GM19324 (cell line): ENCODE results near the gene EFNA4.
A peak's percentile ranks its signal among the peaks of the same experiment; 100 is the strongest.

Experiments used
- ATAC-seq: cut with Tn5 transposase; IDR thresholded peaks from one replicate; pipeline ENCODE4 v1.9.1; 2021; ENCODE audit warnings: mild to moderate bottlenecking, moderate library complexity; ENCODE audit not compliant: unreplicated experiment, low FRiP score

The EFNA4 gene

GRCh38 chr1:155071701-155072100 lies 8.2 kb downstream of the EFNA4 start:
- no peak for ATAC-seq

GRCh38 chr1:155072531-155073289 lies 9.2 kb downstream of the EFNA4 start:
- ATAC-seq, result no peak

DNA sequence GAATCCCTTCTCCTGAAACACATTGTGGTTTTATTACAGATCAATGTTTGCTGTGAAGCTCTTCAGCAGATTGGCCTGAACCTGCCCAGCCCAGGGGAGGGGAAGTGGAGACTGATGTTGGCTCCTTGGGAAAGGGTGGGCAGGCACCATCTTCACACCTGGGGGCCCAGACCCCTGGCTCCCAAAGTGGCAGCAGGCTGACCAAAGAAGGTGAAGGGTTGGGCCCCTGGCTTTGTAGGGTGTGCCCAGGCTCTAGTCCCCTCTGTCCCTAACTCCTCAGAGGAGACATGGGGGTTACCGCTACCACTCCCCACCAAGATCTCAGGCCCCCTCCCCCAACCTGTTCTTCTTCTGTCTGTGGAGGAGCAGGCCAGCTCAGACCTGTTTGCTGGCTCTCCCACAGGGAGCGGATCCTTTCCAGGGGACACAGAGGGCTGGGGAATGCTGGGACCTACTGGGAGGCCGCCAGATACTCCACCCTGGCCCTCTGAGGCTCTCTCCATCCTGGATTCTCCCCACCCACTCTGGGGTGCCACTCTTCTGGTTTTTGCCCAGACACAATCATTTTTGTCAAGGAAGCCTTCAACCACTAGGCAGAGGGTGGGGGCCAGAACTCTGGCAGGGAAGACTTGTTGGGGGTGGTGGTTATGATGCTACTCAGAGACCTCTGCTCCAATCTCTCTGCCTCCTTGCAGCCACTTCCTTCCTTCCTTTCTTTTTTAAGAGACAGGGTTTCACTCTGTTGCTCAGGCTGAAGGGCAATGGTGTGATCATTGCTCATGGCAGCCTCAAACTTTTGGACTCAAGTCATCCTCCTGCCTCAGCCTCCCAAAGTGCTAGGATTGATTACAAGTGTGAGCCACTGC lies 10.1 kb downstream of the EFNA4 start:
- no peak for ATAC-seq

GRCh38 chr1:155075535-155075934 lies 12.0 kb downstream of the EFNA4 start:
- no peak for ATAC-seq

- ATAC-seq, result no peak
These were observed 12.8 kb downstream of the EFNA4 start for GRCh38 chr1:155076371-155076770.

- ATAC-seq, result no peak
These were observed 13.8 kb downstream of the EFNA4 start for GRCh38 chr1:155077346-155077745.

- no peak for ATAC-seq
These were observed 14.4 kb downstream of the EFNA4 start for GRCh38 chr1:155077758-155078445.

DNA sequence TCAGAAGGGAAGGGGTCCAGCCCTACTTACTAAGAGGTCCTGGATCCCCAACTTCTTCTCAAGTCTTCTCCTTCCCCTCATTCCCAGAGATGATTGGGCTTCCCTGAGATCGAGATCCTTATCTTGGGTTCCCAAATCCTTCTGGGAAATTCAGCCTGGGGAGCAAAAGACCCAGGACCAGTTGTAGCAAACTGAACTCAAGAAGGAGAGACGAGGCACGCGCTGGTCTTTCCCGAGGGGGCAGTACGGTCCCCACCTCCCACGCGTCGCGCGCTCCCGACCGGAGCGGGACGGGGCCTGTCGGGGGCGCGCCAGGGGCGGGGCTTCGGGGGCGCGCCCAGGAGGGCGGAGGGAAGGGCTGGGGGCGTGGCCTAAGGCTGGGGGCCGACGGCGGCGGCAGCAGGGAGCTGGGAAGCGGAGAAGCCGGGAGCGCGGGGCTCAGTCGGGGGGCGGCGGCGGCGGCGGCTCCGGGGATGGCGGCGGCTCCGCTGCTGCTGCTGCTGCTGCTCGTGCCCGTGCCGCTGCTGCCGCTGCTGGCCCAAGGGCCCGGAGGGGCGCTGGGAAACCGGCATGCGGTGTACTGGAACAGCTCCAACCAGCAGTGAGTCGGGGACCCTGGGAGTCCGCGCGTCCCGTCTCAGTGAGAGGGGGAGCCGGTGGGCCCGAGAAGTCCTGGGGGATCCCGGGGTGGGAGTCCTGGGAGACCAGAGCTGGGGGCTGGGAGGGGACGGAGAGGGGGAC lies 15.1 kb downstream of the EFNA4 start, which contains the start of gene EFNA3:
Gene EFNA3 (plus strand): TSS at position 369 of the 741 bp plus-strand sequence. CDS start 105 bp downstream, at position 474.
- ATAC-seq, result no peak

- no peak for ATAC-seq
These were observed 15.6 kb downstream of the EFNA4 start for GRCh38 chr1:155079210-155079486.

- ATAC-seq, result no peak
These were observed 16.2 kb downstream of the EFNA4 start for GRCh38 chr1:155079487-155080311.

GRCh38 chr1:155080312-155081228 lies 17.0 kb downstream of the EFNA4 start:
- no peak for ATAC-seq

- ATAC-seq, result no peak
These were observed 18.1 kb downstream of the EFNA4 start for GRCh38 chr1:155081472-155082300.

DNA sequence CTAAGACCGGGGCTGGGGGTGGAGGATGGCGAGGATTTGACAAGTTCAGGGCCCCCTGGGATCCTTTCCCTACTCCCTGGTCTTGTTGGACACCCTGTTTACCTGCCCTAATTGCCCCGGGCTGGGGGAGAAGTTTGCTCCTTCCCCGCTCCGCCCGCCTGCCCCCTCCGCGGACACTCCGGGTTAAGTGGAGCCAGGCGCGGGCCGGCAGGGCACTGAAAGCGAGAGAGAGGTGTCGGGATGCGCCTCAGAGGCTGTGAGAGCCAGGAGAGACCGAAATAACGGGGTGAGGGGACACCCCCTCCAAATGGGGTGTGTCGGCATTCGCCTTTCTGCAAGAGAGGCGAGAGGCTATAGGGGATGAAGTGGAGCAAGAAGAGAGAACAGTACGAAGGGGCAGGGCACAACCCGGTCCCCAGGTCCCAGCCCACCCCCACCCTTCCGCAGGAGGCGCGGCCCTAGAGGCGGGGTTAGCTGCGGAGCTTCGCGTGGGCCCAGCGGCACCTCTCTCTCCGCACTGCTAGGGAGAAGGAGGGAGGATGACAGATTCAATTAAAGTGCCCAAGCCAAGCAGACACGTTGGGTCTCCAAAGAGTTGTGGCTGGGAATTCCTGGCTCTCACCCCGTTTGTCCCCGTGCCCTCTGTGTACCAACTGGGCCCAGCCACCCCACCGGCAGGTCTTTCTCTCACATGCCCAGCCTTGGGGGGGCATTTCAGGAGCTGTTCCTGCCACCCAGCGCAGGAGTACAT lies 18.9 kb downstream of the EFNA4 start:
- no peak for ATAC-seq

DNA sequence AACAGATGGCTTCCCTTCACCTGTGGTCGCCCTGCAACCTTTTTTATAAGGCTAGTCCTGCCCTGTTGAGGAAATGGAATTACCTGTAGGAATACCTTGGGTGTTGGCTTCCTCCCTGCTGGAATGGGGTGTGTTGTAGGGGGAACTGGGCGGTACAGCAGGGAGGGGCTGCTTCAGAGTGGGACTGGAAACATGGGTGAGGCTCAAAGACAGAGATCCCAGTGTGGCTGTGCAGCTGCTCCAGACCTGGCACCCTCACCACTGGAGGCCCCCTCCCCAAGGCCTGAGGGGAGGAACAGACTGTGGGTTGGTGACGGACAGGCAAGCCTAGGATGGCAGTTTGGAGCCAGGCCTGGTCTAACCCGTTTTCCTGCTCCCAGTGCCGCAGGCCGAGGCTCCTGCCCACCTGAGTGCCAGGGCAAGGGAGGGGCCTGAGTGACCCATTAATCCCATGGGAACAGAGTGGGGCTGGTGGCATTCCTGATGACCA lies 19.6 kb downstream of the EFNA4 start:
- ATAC-seq, result no peak

DNA sequence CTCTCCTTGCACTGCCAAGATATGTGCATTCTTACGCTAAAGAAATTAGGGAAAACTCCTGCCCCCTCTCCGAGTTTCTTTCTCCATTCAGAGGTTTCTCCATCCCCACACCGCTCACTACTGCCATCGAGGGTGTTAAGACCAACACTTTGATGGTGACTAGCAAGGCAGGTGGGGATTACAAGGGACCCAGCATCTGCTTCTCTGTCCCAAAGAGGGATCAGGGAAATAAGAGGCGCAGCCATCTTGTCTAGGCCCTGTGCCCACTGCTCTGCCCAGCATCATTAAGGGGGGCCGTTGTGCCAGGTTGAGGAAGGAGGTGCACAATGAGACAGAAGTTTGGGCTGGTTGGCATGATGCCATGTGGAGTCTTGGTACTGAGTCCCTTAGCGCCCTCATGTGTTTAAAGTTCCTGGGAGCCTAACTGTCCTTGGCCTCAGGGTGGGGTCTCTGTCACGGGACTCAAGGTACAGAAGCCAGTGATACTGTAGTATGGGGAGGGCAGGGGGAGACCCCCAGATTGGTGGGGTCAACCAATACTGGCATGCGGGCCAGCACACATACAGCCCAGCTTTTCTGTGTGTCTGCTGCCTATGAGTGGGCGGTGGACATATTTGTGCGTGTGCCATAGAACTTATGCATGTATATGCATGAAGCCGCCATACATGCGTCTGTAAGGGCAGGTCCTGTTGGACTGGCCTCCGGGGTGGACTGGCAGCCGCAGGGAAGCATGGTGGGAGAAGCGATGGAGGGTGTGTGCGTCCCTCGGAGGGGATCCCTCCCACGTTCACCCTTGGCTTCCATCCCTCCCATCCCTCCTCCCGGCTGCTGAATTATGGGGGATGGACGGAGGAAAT lies 20.6 kb downstream of the EFNA4 start:
- peak; percentile 1 for ATAC-seq
